Heart left ventricle (tissue), 13 donors: Measurements from ENCODE around the gene PRPSAP2.

Source experiments
- POLR2A ChIP-seq, 2 donors: fragments of 450-650 bp; IDR thresholded peaks; one replicate each; pipeline ENCODE4 v1.6.1; 2017; ENCODE audit warnings: antibody characterized with exemption in 2 of 2, mild to moderate bottlenecking in 2 of 2, moderate library complexity in 2 of 2
- TF ChIP-seq, protein P1 (sequence below), 12 donors: fragments of 200-600 bp; sonication (generic) in 4 of 12; IDR thresholded peaks; one replicate each; pipeline versions ENCODE4 v1.5.0 to v1.8.0; 2018 to 2022; ENCODE audit warnings: antibody characterized with exemption in 12 of 12, mild to moderate bottlenecking in 5 of 12
- donor health status: ischemic (EF 13 %, LVEDD 7.1; RV severe dilation, severe dysfunction).
- donor health status: DM: no; HTN: yes; CAD: no.
- donor health status: DM: no; HTN: no; CAD: no.
- donor health status: ischemic (EF 25% LVEDD 6.9; RV normal size, moderate dysfunction).
- donor health status: ischemic (EF 25% LVEDD 5.7; RV mildly dilated, moderate dysfunction).
- donor health status: ischemic (EF 35%, LVEDD 5.7; RV mildly dilated, moderate dysfunction).
- donor health status: nonischemic (EF 11% LVEDD 7.7; RV severe dilation, severe dysfunction).
- donor health status: DM: yes; HTN: yes; CAD: no.
- donor health status: PGD.
- donor health status: ischemic (EF 29% LVEDD 5.4; RV normal size, mild dysfunction).
- donor health status: nonischemic (EF 23%, LVEDD 6.1; RV moderate dilation, normal function).

DNA sequence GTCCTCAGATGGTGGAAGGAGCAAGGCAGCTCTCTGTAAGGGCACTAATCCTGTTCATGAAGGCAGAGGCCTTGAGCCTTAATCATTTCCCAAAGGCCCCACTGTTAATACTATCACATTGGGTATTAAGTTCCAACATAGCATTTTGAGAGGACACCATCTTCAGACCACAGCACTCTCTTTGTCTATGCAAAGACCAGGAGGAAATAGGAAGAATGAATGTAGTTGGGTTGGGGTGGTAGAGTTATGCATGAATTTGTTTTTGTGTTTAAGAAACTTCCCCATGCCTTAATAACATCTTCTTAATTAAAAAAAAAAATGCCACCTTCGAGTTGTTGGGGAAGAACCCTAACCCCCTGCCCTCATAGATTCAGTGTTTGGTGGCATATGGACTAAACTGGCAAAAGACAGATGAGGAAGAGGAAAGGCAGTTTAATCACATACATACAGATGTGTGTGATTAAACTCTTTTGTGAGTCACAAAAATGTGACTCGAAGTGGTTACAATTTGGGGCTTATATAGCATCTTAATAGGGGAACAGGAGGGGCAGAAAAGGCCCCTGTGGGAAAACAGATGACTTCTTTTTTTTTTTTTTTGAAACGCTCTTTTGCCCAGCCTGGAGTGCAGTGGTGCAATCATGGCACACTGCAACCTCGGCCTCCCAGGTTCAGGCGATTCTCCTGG is 59.0 kb downstream of the PRPSAP2 start:
- TF ChIP-seq, protein P1, sequence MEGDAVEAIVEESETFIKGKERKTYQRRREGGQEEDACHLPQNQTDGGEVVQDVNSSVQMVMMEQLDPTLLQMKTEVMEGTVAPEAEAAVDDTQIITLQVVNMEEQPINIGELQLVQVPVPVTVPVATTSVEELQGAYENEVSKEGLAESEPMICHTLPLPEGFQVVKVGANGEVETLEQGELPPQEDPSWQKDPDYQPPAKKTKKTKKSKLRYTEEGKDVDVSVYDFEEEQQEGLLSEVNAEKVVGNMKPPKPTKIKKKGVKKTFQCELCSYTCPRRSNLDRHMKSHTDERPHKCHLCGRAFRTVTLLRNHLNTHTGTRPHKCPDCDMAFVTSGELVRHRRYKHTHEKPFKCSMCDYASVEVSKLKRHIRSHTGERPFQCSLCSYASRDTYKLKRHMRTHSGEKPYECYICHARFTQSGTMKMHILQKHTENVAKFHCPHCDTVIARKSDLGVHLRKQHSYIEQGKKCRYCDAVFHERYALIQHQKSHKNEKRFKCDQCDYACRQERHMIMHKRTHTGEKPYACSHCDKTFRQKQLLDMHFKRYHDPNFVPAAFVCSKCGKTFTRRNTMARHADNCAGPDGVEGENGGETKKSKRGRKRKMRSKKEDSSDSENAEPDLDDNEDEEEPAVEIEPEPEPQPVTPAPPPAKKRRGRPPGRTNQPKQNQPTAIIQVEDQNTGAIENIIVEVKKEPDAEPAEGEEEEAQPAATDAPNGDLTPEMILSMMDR (IDR thresholded peaks at IDR 0.05): no peak
- TF ChIP-seq POLR2A (IDR thresholded peaks at IDR 0.05): no peak
